NCI-H187 (cell line): ENCODE measurements around the gene GUCA1C.

ENCODE experiments used
- DNase-seq, 2 experiments: peaks; one replicate each; lab custom pipeline; 2025; lab: John Stamatoyannopoulos, UW

GUCA1C gene

GRCh38 chr3:108953700-108954099 lies at the start of gene GUCA1C:
GUCA1C (minus strand) TSS chr3:108953879; CDS start chr3:108953762, 117 bp downstream.
- DNase-seq, result no peak

GRCh38 chr3:108998436-108998835 lies 44.8 kb upstream of the GUCA1C start:
- DNase-seq, result no peak

GRCh38 chr3:108985844-108986243 lies 32.2 kb upstream of the GUCA1C start:
- no peak for DNase-seq

GRCh38 chr3:108983051-108983450 lies 29.4 kb upstream of the GUCA1C start:
- DNase-seq, result no peak

GRCh38 chr3:108976058-108976457 lies 22.4 kb upstream of the GUCA1C start:
- no peak for DNase-seq

GRCh38 chr3:108973019-108973418 lies 19.3 kb upstream of the GUCA1C start:
- DNase-seq, result no peak

- DNase-seq, result no peak
Measured at GRCh38 chr3:108972482-108972881, 18.8 kb upstream of the GUCA1C start.

GRCh38 chr3:108970561-108970960 lies 16.9 kb upstream of the GUCA1C start:
- DNase-seq, result no peak

GRCh38 chr3:108966773-108967172 lies 13.1 kb upstream of the GUCA1C start:
- DNase-seq, result no peak

GRCh38 chr3:108959017-108959416 lies 5.3 kb upstream of the GUCA1C start:
- no peak for DNase-seq

- DNase-seq, result no peak
Measured at GRCh38 chr3:108953210-108953609, 469 bp downstream of the GUCA1C start.

GRCh38 chr3:108951820-108952501 lies 1.7 kb downstream of the GUCA1C start:
- DNase-seq, result no peak

- no peak for DNase-seq
Measured at GRCh38 chr3:108947855-108948254, 5.8 kb downstream of the GUCA1C start.

GRCh38 chr3:108946292-108947285 lies 7.1 kb downstream of the GUCA1C start:
- no peak for DNase-seq

GRCh38 chr3:108940568-108941263 lies 13.0 kb downstream of the GUCA1C start:
- DNase-seq, result no peak

- DNase-seq, result no peak
Measured at GRCh38 chr3:108940166-108940565, 13.5 kb downstream of the GUCA1C start.

- no peak for DNase-seq
Measured at GRCh38 chr3:108936924-108937689, 16.6 kb downstream of the GUCA1C start.

- no peak for DNase-seq
Measured at GRCh38 chr3:108931035-108931434, 22.6 kb downstream of the GUCA1C start.

GRCh38 chr3:108918866-108919265 lies 34.8 kb downstream of the GUCA1C start:
- no peak for DNase-seq

GRCh38 chr3:108914774-108915641 lies 38.7 kb downstream of the GUCA1C start:
- peak in 1 of 2 experiments; percentile 8 for DNase-seq

- no peak for DNase-seq
Measured at GRCh38 chr3:108909799-108910198, 43.9 kb downstream of the GUCA1C start.
